Measurements from ENCODE around the gene WRNIP1. TPM values are rescaled to one million over a fixed set of nuclear protein-coding genes. Genes with fewer than 3 reads are reported as not detected.

The WRNIP1 gene
- 10 to 100 TPM; 47.6 to 47.8 TPM for total RNA-seq

GRCh38 chr6:2765166-2765895 lies at the start of gene WRNIP1:
Gene WRNIP1, plus strand, starts transcription at chr6:2765393. Its CDS starts 230 bp downstream, at chr6:2765623.
- peak; percentile 97 for DNase-seq
- no peaks in the 10 kb centered on the region for H3K27me3 Mint-ChIP-seq
- H3K4me1 Mint-ChIP-seq: peaks cover 43% of the 10 kb centered on the region
- peaks cover 22% of the 10 kb centered on the region for H3K36me3 Mint-ChIP-seq
- H3K27ac Mint-ChIP-seq: peak within 1 kb of the TSS; percentile 97
- H3K9me3 Mint-ChIP-seq: no peaks in the 10 kb centered on the region
- peak within 1 kb of the TSS; percentile 88 for H3K4me3 Mint-ChIP-seq

- H3K27me3 Mint-ChIP-seq: peaks cover 3% of the 10 kb centered on the region
- no peak for DNase-seq
- H3K27ac Mint-ChIP-seq: no peak overlapping the region
- peaks cover 3% of the 10 kb centered on the region for H3K9me3 Mint-ChIP-seq
- peaks cover 3% of the 10 kb centered on the region for H3K4me1 Mint-ChIP-seq
- H3K36me3 Mint-ChIP-seq: peaks cover 4% of the 10 kb centered on the region
- H3K4me3 Mint-ChIP-seq: no peak overlapping the region
Measured at GRCh38 chr6:2715737-2716136, 49.5 kb upstream of the WRNIP1 start.

GRCh38 chr6:2716936-2717700 lies 48.1 kb upstream of the WRNIP1 start:
- Mint-ChIP-seq H3K4me1 (peaks cover 3% of the 10 kb centered on the region), H3K36me3 (peaks cover 4% of the 10 kb centered on the region), H3K9me3 (peaks cover 6% of the 10 kb centered on the region), H3K4me3 (no peak overlapping the region), H3K27ac (no peak overlapping the region), H3K27me3 (no peaks in the 10 kb centered on the region)
- DNase-seq: no peak

GRCh38 chr6:2718334-2719092 lies 46.7 kb upstream of the WRNIP1 start:
- Mint-ChIP-seq H3K27ac (no peak overlapping the region), H3K9me3 (peaks cover 7% of the 10 kb centered on the region), H3K4me3 (no peak overlapping the region), H3K27me3 (peaks cover 3% of the 10 kb centered on the region), H3K36me3 (peaks cover 4% of the 10 kb centered on the region), H3K4me1 (peaks cover 3% of the 10 kb centered on the region)
- DNase-seq: no peak

GRCh38 chr6:2719093-2719455 lies 46.1 kb upstream of the WRNIP1 start:
- peaks cover 3% of the 10 kb centered on the region for H3K27me3 Mint-ChIP-seq
- no peak overlapping the region for H3K4me3 Mint-ChIP-seq
- H3K36me3 Mint-ChIP-seq: peaks cover 4% of the 10 kb centered on the region
- DNase-seq: no peak
- H3K4me1 Mint-ChIP-seq: peaks cover 3% of the 10 kb centered on the region
- H3K9me3 Mint-ChIP-seq: peaks cover 7% of the 10 kb centered on the region
- no peak overlapping the region for H3K27ac Mint-ChIP-seq

GRCh38 chr6:2721219-2721618 lies 44.0 kb upstream of the WRNIP1 start:
- H3K27me3 Mint-ChIP-seq: peaks cover 7% of the 10 kb centered on the region
- H3K36me3 Mint-ChIP-seq: peaks cover 4% of the 10 kb centered on the region
- DNase-seq: no peak
- peaks cover 3% of the 10 kb centered on the region for H3K4me1 Mint-ChIP-seq
- no peak overlapping the region for H3K27ac Mint-ChIP-seq
- peaks cover 7% of the 10 kb centered on the region for H3K9me3 Mint-ChIP-seq
- H3K4me3 Mint-ChIP-seq: no peak overlapping the region

GRCh38 chr6:2725364-2725988 lies 39.7 kb upstream of the WRNIP1 start:
- Mint-ChIP-seq H3K9me3 (peaks cover 7% of the 10 kb centered on the region), H3K27ac (no peak overlapping the region), H3K4me1 (no peaks in the 10 kb centered on the region), H3K4me3 (no peak overlapping the region), H3K36me3 (peaks cover 1% of the 10 kb centered on the region), H3K27me3 (peaks cover 7% of the 10 kb centered on the region)
- no peak for DNase-seq

GRCh38 chr6:2725999-2726567 lies 39.1 kb upstream of the WRNIP1 start:
- H3K36me3 Mint-ChIP-seq: no peaks in the 10 kb centered on the region
- H3K9me3 Mint-ChIP-seq: peaks cover 6% of the 10 kb centered on the region
- H3K4me1 Mint-ChIP-seq: no peaks in the 10 kb centered on the region
- H3K4me3 Mint-ChIP-seq: no peak overlapping the region
- H3K27ac Mint-ChIP-seq: no peak overlapping the region
- DNase-seq: no peak
- H3K27me3 Mint-ChIP-seq: peaks cover 7% of the 10 kb centered on the region

- Mint-ChIP-seq H3K9me3 (no peaks in the 10 kb centered on the region), H3K27ac (no peak overlapping the region), H3K36me3 (no peaks in the 10 kb centered on the region), H3K4me3 (no peak overlapping the region), H3K27me3 (peaks cover 4% of the 10 kb centered on the region), H3K4me1 (peaks cover 9% of the 10 kb centered on the region)
- DNase-seq: no peak
Measured at GRCh38 chr6:2729921-2730320, 35.3 kb upstream of the WRNIP1 start.

GRCh38 chr6:2730353-2731107 lies 34.7 kb upstream of the WRNIP1 start:
- DNase-seq: no peak
- no peaks in the 10 kb centered on the region for H3K36me3 Mint-ChIP-seq
- H3K9me3 Mint-ChIP-seq: no peaks in the 10 kb centered on the region
- no peak overlapping the region for H3K4me3 Mint-ChIP-seq
- no peak overlapping the region for H3K27ac Mint-ChIP-seq
- H3K27me3 Mint-ChIP-seq: peaks cover under 1% of the 10 kb centered on the region
- peaks cover 9% of the 10 kb centered on the region for H3K4me1 Mint-ChIP-seq

- peaks cover 9% of the 10 kb centered on the region for H3K4me1 Mint-ChIP-seq
- no peaks in the 10 kb centered on the region for H3K27me3 Mint-ChIP-seq
- no peaks in the 10 kb centered on the region for H3K9me3 Mint-ChIP-seq
- DNase-seq: no peak
- H3K4me3 Mint-ChIP-seq: no peak overlapping the region
- H3K36me3 Mint-ChIP-seq: no peaks in the 10 kb centered on the region
- no peak overlapping the region for H3K27ac Mint-ChIP-seq
Measured at GRCh38 chr6:2731281-2731909, 33.8 kb upstream of the WRNIP1 start.

GRCh38 chr6:2732503-2733089 lies 32.6 kb upstream of the WRNIP1 start:
- no peak overlapping the region for H3K4me3 Mint-ChIP-seq
- no peak overlapping the region for H3K27ac Mint-ChIP-seq
- H3K4me1 Mint-ChIP-seq: peaks cover 9% of the 10 kb centered on the region
- no peaks in the 10 kb centered on the region for H3K36me3 Mint-ChIP-seq
- no peaks in the 10 kb centered on the region for H3K27me3 Mint-ChIP-seq
- DNase-seq: no peak
- H3K9me3 Mint-ChIP-seq: no peaks in the 10 kb centered on the region

GRCh38 chr6:2733324-2733723 lies 31.9 kb upstream of the WRNIP1 start:
- no peak overlapping the region for H3K4me3 Mint-ChIP-seq
- H3K27me3 Mint-ChIP-seq: no peaks in the 10 kb centered on the region
- H3K4me1 Mint-ChIP-seq: peaks cover 12% of the 10 kb centered on the region
- H3K36me3 Mint-ChIP-seq: no peaks in the 10 kb centered on the region
- DNase-seq: peak; percentile 36
- no peak overlapping the region for H3K27ac Mint-ChIP-seq
- H3K9me3 Mint-ChIP-seq: no peaks in the 10 kb centered on the region

Data from activated naive CD8-positive, alpha-beta T cell treated with anti-CD3 and anti-CD28 coated beads for 36 hours (primary cell).